Tibial nerve (tissue), 4 donors: ENCODE data around the gene TMED8.

Experiments used
- CTCF ChIP-seq, 5 experiments: fragments of 200-600 bp in 3 of 5; fragments of 450-650 bp in 2 of 5; sonication (generic) in 3 of 5; IDR thresholded peaks; one replicate each; pipeline ENCODE4 v1.5.1; 2016 to 2019; ENCODE audit warnings: antibody characterized with exemption in 5 of 5, mild to moderate bottlenecking in 3 of 5, moderate library complexity in 2 of 5
- EP300 ChIP-seq, 2 donors: sonication (generic); formaldehyde crosslinking; IDR thresholded peaks; one replicate each; pipeline ENCODE4 v1.6.1; 2017; ENCODE audit warnings: antibody characterized with exemption in 2 of 2, mild to moderate bottlenecking in 1 of 2
- POLR2A ChIP-seq, 2 donors: fragments of 450-650 bp; IDR thresholded peaks; one replicate each; pipeline ENCODE4 v1.6.1; 2017; ENCODE audit warnings: antibody characterized with exemption in 2 of 2, mild to moderate bottlenecking in 2 of 2, moderate library complexity in 2 of 2

GRCh38 chr14:77406718-77407117, 29.8 kb upstream of the TMED8 start:
- TF ChIP-seq CTCF (IDR thresholded peaks at IDR 0.05) (no peak), EP300 (IDR thresholded peaks at IDR 0.05) (no peak), POLR2A (IDR thresholded peaks at IDR 0.05) (no peak)
